NCI-H82 treated with DMSO at 0.1 percent for 48 hours (cell line): Measurements from ENCODE around the gene PLVAP.
"Not testable (repeated sequence)": the region's sequence is repeated elsewhere in the genome, so short reads cannot be mapped to it uniquely, and the experiment has no call there.

Source experiments
- DNase-seq: peaks from one replicate; lab custom pipeline; 2025; ENCODE audit not compliant: unreplicated experiment; lab: John Stamatoyannopoulos, UW

The PLVAP gene

GRCh38 chr19:17402982-17403855, 26.1 kb upstream of the PLVAP start:
- peak; percentile 81 for DNase-seq

DNA sequence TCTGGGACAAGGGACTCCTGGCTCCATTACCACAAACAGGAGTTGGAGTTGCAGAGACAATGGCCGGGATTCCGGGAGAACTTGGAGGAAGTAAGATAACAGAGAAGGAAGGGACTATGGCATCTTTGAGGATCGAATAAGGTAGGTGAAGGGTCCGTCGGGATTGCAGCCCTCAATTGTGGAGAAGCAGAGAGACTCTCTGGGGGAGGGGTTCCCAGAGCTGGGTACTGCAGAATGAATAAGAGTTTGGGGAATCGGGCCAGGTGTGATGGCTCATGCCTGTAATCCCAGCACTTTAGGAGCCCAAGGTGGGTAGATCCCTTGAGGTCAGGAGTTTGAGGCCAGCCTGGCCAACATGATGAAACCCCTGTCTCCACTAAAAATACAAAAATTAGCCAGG, 24.5 kb upstream of the PLVAP start:
- DNase-seq: no peak

- DNase-seq: no peak
Measured at GRCh38 chr19:17398902-17399527, 21.9 kb upstream of the PLVAP start.

DNA sequence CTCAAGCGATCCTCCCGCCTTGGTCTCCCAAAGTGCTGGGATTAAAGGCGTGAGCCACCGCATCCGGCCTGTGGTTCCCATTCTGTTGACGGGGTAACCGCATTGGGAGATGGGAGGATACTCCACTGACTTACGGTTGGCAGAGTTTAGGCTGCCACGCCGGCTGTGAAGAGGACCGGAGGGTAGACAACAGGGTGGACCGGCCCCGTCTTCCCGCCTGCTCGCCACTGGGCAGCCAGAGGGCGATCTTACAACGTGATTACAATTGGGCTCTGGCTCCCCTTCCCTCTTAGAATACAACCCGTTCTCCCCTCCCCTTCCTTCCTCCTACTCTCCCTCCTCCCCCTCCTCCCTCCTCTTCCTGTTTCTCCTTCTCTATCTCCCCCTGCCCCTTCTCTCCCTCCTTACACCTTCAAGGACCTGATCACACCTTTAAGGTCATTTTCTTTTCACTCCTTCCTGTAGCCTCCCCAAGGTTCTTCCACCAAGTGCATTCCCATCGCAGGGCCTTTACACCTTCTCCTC, 17.8 kb upstream of the PLVAP start:
- peak; percentile 91 for DNase-seq

- no peak for DNase-seq
Measured at GRCh38 chr19:17393914-17394313, 16.8 kb upstream of the PLVAP start, which contains the start of gene CCDC194. Gene CCDC194 (minus strand): TSS chr19:17394196. CDS start chr19:17394158, 38 bp downstream.

GRCh38 chr19:17393002-17393401, 15.9 kb upstream of the PLVAP start:
- DNase-seq: no peak

DNA sequence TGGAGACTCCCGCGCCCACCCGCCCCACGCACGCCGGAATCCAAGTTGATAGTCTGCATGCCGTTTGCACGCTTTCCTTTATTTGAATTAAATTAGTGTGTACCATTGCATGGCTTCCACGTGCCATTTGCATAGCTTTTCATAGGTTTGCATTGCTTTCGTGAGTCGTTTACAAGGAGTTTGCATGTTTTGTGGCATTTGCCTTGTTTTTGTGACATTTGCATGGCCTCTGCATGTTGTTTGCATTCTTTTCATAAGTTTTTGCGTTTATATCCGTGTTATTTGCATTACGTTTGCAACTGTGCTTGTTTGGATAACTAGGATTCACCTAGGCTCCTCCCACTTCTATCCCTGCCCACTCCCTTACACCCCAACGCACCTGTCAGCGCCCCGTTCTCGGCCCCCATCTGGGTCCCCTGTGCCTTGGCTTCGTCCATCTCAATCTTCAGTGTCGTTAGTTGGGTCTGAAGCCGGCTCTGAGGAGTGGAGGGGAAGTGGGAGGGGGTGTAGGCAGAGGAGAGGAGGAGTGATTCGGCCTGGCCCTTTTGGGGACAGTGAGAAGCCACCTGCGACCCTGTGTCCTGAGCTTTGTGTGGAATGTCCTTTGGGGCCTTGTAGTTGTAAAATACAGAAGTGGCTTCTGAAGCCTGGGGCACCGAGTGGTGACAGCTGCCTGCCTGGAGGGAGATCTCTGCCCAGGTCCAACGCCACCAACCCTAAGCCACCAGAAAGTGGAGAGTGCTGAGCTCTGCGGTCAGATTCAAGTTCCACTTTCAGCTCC, 14.4 kb upstream of the PLVAP start:
- DNase-seq: no peak

DNA sequence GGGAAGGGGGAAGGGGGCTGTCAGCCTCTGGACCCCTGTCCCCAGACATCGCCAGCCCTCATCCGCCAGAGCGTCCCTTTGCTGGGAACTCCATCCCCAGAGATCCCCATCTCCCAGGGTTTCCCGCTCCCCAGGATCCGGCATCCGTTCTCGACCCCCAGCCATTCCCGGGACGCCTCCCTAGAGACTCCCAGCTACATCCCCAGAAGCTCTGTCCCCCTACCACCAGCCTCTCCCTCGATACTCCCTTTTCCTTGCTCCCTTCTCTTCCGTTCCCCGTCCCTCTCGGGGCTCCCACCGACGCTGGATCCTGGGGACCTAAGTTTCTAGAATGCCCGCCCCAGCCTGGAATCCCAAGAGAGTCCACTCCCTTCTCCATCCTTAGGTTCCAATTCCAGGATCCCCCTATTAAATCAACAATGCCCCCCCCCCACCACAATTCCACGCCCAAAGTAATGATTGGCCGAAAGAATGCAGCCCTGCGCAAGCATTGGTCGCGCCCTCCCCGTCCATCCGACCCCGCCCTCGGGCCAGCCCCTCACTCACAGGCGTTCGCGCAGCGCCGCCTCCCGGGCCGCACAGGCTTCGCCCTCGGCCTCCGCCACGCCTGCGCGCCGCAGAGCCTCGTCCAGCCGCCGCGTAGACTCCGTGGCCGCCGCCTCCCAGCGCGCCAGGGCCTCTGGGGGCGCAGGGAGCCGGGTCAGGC, 13.7 kb upstream of the PLVAP start:
- peak; percentile 94 for DNase-seq

DNA sequence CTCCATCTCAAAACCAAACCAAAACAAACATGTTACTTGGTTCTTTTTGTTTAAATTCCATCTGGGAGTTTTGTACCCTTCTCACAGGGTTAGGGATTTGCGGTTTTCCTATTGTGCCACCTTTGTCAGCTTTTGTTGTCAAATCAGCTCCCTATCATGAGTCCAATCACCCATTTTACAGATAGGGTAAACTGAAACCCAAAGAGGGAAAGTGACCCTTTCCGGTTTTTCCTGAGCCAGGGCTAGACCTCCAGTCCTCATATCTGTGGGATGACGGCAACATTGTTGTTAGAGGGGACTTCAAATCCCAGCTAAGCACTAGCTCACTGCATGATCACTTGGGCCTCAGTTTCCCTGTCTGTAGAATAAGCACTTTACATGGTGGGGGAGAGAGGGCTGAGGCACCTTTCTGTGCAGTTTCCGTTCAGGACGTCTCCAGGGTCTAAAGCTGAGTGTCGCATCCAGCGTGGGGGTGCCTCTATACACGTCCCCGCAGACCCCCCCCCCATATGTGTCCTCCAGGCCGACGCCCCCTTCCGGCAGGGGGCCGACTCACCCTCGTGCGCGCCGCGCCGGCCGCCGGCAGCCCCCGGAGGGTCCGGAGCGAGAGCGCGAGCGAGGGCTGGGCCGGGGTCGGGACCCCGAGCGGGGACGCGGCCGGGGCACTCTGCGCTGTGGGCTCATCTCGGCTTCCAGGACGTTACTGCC, 13.0 kb upstream of the PLVAP start:
- no peak for DNase-seq

DNA sequence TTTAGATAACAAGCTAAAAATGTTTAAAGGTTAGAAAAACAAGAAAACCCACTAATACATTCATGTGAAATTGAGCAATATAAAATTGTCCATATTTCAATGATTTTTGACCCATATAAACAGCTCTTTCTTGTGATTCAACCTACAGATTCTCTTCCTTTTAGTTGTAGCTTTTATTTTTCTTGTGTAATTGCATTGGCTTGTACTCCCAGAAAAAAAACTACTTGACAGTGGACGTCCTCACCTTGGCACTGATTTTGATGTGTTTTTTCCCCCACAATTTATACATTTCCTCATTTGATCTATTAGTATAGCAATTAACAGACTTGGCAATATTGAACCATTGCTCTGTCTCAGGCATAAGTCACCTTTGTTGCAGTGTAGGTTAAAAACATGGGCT, 12.1 kb upstream of the PLVAP start:
- DNase-seq: no peak

GRCh38 chr19:17385878-17386611, 8.9 kb upstream of the PLVAP start:
- peak; percentile 21 for DNase-seq

- DNase-seq: no peak
Measured at GRCh38 chr19:17380426-17381138, 3.4 kb upstream of the PLVAP start.

DNA sequence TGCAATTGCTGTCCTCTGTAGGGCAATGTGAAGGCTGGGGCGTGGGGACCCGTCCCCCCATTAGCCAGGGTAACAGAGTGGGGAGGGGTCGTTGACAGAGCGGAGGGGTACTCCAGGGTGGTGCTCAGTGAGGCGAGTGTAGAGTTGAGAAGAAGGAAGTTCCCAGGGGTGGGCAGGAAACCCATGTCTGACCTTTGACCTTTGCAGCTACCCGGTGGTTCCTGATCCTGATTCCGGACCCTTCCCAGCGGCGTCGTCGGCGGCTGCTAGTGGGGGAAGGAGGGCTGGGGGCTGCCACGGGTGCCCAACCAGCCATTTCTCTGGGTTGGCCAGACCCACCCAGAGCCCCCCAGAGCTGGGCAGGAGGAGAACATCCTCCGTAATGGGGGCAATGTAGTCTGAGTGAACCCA, 2.1 kb upstream of the PLVAP start:
- DNase-seq: no peak

DNA sequence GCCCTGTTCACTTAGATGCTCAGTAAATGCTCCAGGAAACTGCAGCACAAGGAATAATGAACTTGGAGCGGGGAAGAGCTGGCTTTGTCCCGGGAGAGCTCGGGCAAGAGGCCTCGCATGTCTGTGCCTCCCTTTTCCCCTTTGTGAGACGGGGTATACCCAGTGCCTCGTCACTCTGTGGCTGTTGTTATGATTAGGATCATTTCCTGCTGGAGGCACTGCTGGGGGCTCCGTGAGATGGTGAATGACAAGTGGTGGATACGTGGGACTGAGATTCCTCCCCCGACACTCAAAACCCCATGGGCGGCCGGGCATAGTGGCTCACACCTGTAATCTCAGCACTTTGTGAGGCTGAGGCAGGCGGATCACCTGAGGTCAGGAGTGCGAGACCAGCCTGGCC, 1.1 kb upstream of the PLVAP start:
- DNase-seq: no peak

DNA sequence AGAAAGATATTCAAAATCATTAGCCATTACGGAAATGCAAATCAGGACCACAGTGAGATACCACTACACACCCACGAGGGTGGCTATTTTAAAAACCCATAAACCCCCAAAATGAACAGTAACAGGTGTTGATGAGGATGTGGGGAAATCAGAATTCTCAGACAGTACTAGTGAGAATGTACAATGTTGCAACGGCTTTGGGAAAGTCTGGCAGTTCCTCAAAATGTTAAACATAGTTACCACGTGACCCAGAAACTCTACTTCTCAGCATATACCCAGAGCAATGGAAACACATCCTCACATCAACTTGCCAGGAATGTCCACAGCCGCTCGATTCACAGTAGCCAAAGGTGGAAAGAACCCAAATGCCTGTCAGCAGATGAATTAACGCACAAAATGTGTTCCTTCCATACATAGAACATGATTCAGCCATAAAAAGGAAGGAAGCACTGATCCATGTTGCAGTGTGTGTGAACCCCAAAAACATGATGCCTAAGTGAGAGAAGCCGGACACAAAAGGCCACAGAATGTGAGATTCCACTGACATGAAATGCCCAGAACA, 7.0 kb downstream of the PLVAP start:
- no peak for DNase-seq

DNA sequence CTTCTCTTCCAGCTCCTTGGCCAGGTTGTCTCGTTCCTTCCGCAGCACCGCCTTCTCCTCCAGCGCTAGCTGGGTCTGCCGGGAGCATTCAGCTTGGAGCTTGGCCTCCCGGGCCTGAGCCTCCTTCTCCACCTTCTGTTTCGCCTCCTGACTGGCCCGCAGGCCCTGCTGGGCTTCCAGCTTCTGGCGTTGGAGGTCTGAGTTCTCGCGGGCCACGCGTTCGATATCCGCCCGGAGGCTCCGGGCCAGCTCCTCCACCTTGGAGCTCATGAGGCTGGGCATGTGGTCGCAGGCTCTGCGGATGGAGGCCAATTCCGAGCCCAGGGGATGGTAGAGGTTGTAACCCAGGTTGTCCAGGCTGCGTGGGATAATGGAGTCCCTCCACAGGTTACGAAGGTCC, 11.8 kb downstream of the PLVAP start:
- DNase-seq: no peak

GRCh38 chr19:17363852-17364605, 13.1 kb downstream of the PLVAP start:
- not testable (repeated sequence) for DNase-seq
